Left colon (tissue), 2 donors: ENCODE measurements around the gene RANGAP1. TPM values are rescaled to one million over a fixed set of nuclear protein-coding genes. Genes with fewer than 3 reads are reported as not detected.

Source experiments
- ATAC-seq: fragments of 200-7000 bp; cut with Tn5 transposase; one replicate; pipeline ENCODE4 v1.9.1; 2020; ENCODE audit warnings: mild to moderate bottlenecking, moderate library complexity
- DNase-seq, 2 donors: peaks; one replicate each; pipeline ENCODE4 v3.0.0-alpha.2; 2020
- intact Hi-C, 2 donors: fragments of 100-400 bp; cut with DNase I in 1 of 2; cut with micrococcal nuclease in 1 of 2; formaldehyde crosslinking; loops; one replicate each; pipeline versions ENCODE4 v1.11.2 to v1.14.0; 2022; cut with DNase I, micrococcal nuclease
- long read RNA-seq: library from polyadenylated mRNA; unstranded; transcript quantifications from one replicate; pipeline ENCODE4 v2.0.0, GENCODE V29; 2021
- total RNA-seq, 2 donors: library from RNA; stranded (reverse); fragmentation: NEBNext Ultra II Directional; extraction: Animal tissue kit (Norgen Biotek cat#: 25700); gene quantifications; one replicate each; pipeline ENCODE4 v1.2.1, GENCODE V29; 2021
- donor health status: DM: no; HTN: no; CAD: no.
- donor health status: DM: yes; HTN: yes; CAD: no.

Gene RANGAP1
- total RNA-seq: 10 to 100 TPM; 28.4 to 35.1 TPM
- long read RNA-seq, transcript RANGAP1-201 (16 exons, 3,060 nt): major isoform, 14 of 49 reads
- long read RNA-seq, partial matches to known transcripts: 24 of 49 reads
- long read RNA-seq, other reads (novel, unspliced or antisense): 11 of 49 reads

- peak; percentile 92 for ATAC-seq
- DNase-seq: peak; percentile 97 to 99
- intact Hi-C loops: no loop called here
Measured at GRCh38 chr22:41285820-41286638, at the start of gene RANGAP1. TSS of gene RANGAP1 (minus strand) at chr22:41286187. CDS start at chr22:41281044, 5,143 bp downstream.

GRCh38 chr22:41334951-41335635 is 49.1 kb upstream of the RANGAP1 start:
- intact Hi-C loops: no loop called here
- DNase-seq (no peak), ATAC-seq (no peak)

GRCh38 chr22:41334215-41334614 is 48.2 kb upstream of the RANGAP1 start:
- intact Hi-C loops: no loop called here
- DNase-seq (no peak), ATAC-seq (no peak)

GRCh38 chr22:41333806-41334205 is 47.8 kb upstream of the RANGAP1 start:
- no peak for ATAC-seq
- intact Hi-C loops: no loop called here

GRCh38 chr22:41332217-41332939 is 46.4 kb upstream of the RANGAP1 start:
- ATAC-seq (no peak), DNase-seq (no peak)
- intact Hi-C loops: no loop called here

More at GRCh38 chr22:41333806-41334205, 47.8 kb upstream of the RANGAP1 start:
- no peak for DNase-seq

GRCh38 chr22:41330169-41330568 is 44.2 kb upstream of the RANGAP1 start:
- ATAC-seq: no peak
- intact Hi-C loops: no loop called here
- DNase-seq: no peak

GRCh38 chr22:41327124-41327523 is 41.1 kb upstream of the RANGAP1 start:
- ATAC-seq (peak; percentile 6), DNase-seq (no peak)
- intact Hi-C loops: no loop called here

- no peak for DNase-seq
- intact Hi-C loops: no loop called here
- peak; percentile 26 for ATAC-seq
Measured at GRCh38 chr22:41324821-41325528, 39.0 kb upstream of the RANGAP1 start.

- DNase-seq (no peak), ATAC-seq (no peak)
- intact Hi-C loops: no loop called here
Measured at GRCh38 chr22:41320416-41321240, 34.6 kb upstream of the RANGAP1 start.

GRCh38 chr22:41315586-41315985 is 29.6 kb upstream of the RANGAP1 start:
- ATAC-seq: no peak
- DNase-seq: no peak
- intact Hi-C loops: no loop called here

GRCh38 chr22:41314821-41315220 is 28.8 kb upstream of the RANGAP1 start:
- intact Hi-C loops: no loop called here
- ATAC-seq: no peak
- no peak for DNase-seq

GRCh38 chr22:41311487-41311886 is 25.5 kb upstream of the RANGAP1 start:
- DNase-seq: no peak
- no peak for ATAC-seq

GRCh38 chr22:41310336-41310735 is 24.3 kb upstream of the RANGAP1 start:
- intact Hi-C loops: no loop called here
- DNase-seq (no peak), ATAC-seq (no peak)

More at GRCh38 chr22:41311487-41311886, 25.5 kb upstream of the RANGAP1 start:
- intact Hi-C loops: no loop called here

GRCh38 chr22:41308544-41308947 is 22.6 kb upstream of the RANGAP1 start:
- peak; percentile 90 for ATAC-seq
- intact Hi-C loops: no loop called here
- peak; percentile 33 to 42 for DNase-seq

- ATAC-seq: peak; percentile 14
- DNase-seq: no peak
- intact Hi-C loops: no loop called here
Measured at GRCh38 chr22:41308054-41308453, 22.1 kb upstream of the RANGAP1 start.

- intact Hi-C loops: no loop called here
- DNase-seq (no peak), ATAC-seq (no peak)
Measured at GRCh38 chr22:41305646-41306045, 19.7 kb upstream of the RANGAP1 start.

GRCh38 chr22:41302811-41303210 is 16.8 kb upstream of the RANGAP1 start:
- intact Hi-C loops: no loop called here
- no peak for ATAC-seq
- no peak for DNase-seq
